ENCODE results near the gene SLC25A36. TPM values are rescaled to one million over a fixed set of nuclear protein-coding genes. Genes with fewer than 3 reads are reported as not detected.

The SLC25A36 gene
- total RNA-seq, 5 donors from 2014 or later (not counting 1 experiment from before 2014, with no cell fraction given): 44.4 to 112 (median 58.6) TPM

GRCh38 chr3:140995881-140996280, 54.2 kb downstream of the SLC25A36 start:
- no peak overlapping the region for H3K4me3 Mint-ChIP-seq
- Histone ChIP-seq H3K27ac (ENCODE audit: low read length) (no peak overlapping the region), H3K4me3 (ENCODE audit: control insufficient read depth in 1 of 2, extremely low read depth in 1 of 2, low read length in 1 of 2) (no peak overlapping the region), H3K27me3 (replicated peaks in 1 of 2; ENCODE audit: control insufficient read depth in 2 of 2, extremely low read depth in 1 of 2, insufficient read depth in 2 of 2, low read length in 1 of 2) (peaks cover 0 to 3% of the 10 kb centered on the region in 2 experiments), H3K9me3 (no peaks in the 10 kb centered on the region), H3K4me1 (ENCODE audit: control insufficient read depth in 1 of 2, extremely low read depth in 1 of 2, insufficient read depth in 2 of 2, low read length in 2 of 2) (no peaks in the 10 kb centered on the region), H3K36me3 (ENCODE audit: control insufficient read depth in 2 of 2, extremely low read depth in 1 of 2, insufficient read depth in 1 of 2, low read length in 1 of 2) (no peaks in the 10 kb centered on the region)
- ATAC-seq (replicated peaks in 1 of 4) (no peak), DNase-seq (no peak)
- POLR2A ChIA-PET: interaction anchor here in 1 of 2 donors (0.5 kb wide), 1 partner anchor 44 kb away, joined by 3 read pairs; no protein-coding TSS in a partner anchor
- no peaks in the 10 kb centered on the region for H3K36me3 Mint-ChIP-seq
- CTCF ChIA-PET: no interaction called here
- H3K4me1 Mint-ChIP-seq: peaks cover 0 to 6% (median 5%) of the 10 kb centered on the region in 3 donors
- peaks cover 2 to 3% of the 10 kb centered on the region in 2 donors for H3K27me3 Mint-ChIP-seq
- H3K9me3 Mint-ChIP-seq: peaks cover 0 to 7% (median 3%) of the 10 kb centered on the region in 3 donors
- H3K27ac Mint-ChIP-seq: no peak overlapping the region
- 100% methylated on average over 1 of the region's 2 CpGs for WGBS (ENCODE audit: insufficient coverage)

- Mint-ChIP-seq H3K9me3 (no peaks in the 10 kb centered on the region), H3K27ac (no peak overlapping the region), H3K27me3 (peaks cover 2 to 3% of the 10 kb centered on the region in 2 donors), H3K4me3 (no peak overlapping the region), H3K36me3 (no peaks in the 10 kb centered on the region), H3K4me1 (peaks cover 0 to 7% (median 5%) of the 10 kb centered on the region in 3 donors)
- H3K27me3 ChIP-seq (replicated peaks in 1 of 2; ENCODE audit: control insufficient read depth in 2 of 2, extremely low read depth in 1 of 2, insufficient read depth in 2 of 2, low read length in 1 of 2): peaks cover 0 to 3% of the 10 kb centered on the region in 2 experiments
- H3K4me3 ChIP-seq (ENCODE audit: control insufficient read depth in 1 of 2, extremely low read depth in 1 of 2, low read length in 1 of 2): no peak overlapping the region
- no peaks in the 10 kb centered on the region for H3K36me3 ChIP-seq (ENCODE audit: control insufficient read depth in 2 of 2, extremely low read depth in 1 of 2, insufficient read depth in 1 of 2, low read length in 1 of 2)
- POLR2A ChIA-PET: no interaction called here
- ATAC-seq (replicated peaks in 1 of 4) (peak; percentile 64 to 90 (median 85)), DNase-seq (peak in 32 of 35 experiments; percentile 7 to 66 (median 40))
- no peak overlapping the region for H3K27ac ChIP-seq (ENCODE audit: low read length)
- H3K4me1 ChIP-seq (ENCODE audit: control insufficient read depth in 1 of 2, extremely low read depth in 1 of 2, insufficient read depth in 2 of 2, low read length in 2 of 2): no peaks in the 10 kb centered on the region
- H3K9me3 ChIP-seq: no peaks in the 10 kb centered on the region
- WGBS (ENCODE audit: insufficient coverage): 27% methylated on average over 2 of the region's 2 CpGs
- CTCF ChIA-PET: interaction anchor here (0.5 to 2.1 kb wide), 5 partner anchors 9 to 197 kb away, joined by 3 to 11 read pairs (median 5); no protein-coding TSS in a partner anchor
Observed at GRCh38 chr3:141000027-141000663, 58.5 kb downstream of the SLC25A36 start.

DNA sequence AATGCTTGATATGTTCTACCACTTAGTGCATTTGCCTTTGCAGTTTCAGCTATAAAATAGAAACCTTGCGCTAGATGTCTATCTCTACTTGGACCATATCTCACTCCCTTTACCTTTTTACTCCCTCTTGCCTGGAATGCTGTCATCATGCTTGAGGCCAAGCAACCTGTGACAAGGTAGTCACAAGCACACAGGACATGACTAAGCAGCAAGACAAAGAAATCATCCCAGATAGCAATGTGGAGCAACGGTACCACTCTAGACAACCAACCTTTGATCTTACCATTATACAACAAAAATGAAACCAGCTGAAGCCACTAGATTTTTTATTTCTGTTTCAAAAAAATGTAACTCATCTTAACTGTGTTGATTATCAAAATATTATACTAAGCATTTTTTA, 59.0 kb downstream of the SLC25A36 start:
- ChIA-PET CTCF (interaction anchor here in 1 of 2 donors (1.0 to 2.1 kb wide), 5 partner anchors 9 to 193 kb away, joined by 3 to 11 read pairs (median 5); no protein-coding TSS in a partner anchor), POLR2A (no interaction called here)
- Mint-ChIP-seq H3K36me3 (no peaks in the 10 kb centered on the region), H3K9me3 (no peaks in the 10 kb centered on the region), H3K4me3 (no peak overlapping the region), H3K27ac (no peak overlapping the region), H3K27me3 (peaks cover 3% of the 10 kb centered on the region in 2 donors), H3K4me1 (peaks cover 0 to 7% (median 5%) of the 10 kb centered on the region in 3 donors)
- Histone ChIP-seq H3K9me3 (no peaks in the 10 kb centered on the region), H3K4me1 (ENCODE audit: control insufficient read depth in 1 of 2, extremely low read depth in 1 of 2, insufficient read depth in 2 of 2, low read length in 2 of 2) (no peaks in the 10 kb centered on the region), H3K27ac (ENCODE audit: low read length) (no peak overlapping the region), H3K36me3 (ENCODE audit: control insufficient read depth in 2 of 2, extremely low read depth in 1 of 2, insufficient read depth in 1 of 2, low read length in 1 of 2) (no peaks in the 10 kb centered on the region), H3K27me3 (replicated peaks in 1 of 2; ENCODE audit: control insufficient read depth in 2 of 2, extremely low read depth in 1 of 2, insufficient read depth in 2 of 2, low read length in 1 of 2) (peaks cover 0 to 3% of the 10 kb centered on the region in 2 experiments), H3K4me3 (ENCODE audit: control insufficient read depth in 1 of 2, extremely low read depth in 1 of 2, low read length in 1 of 2) (no peak overlapping the region)
- 100% methylated on average over 1 of the region's 2 CpGs for WGBS (ENCODE audit: insufficient coverage)
- ATAC-seq (replicated peaks in 1 of 4) (no peak), DNase-seq (no peak)

- no peak overlapping the region for H3K4me3 Mint-ChIP-seq
- H3K36me3 Mint-ChIP-seq: no peaks in the 10 kb centered on the region
- ChIA-PET CTCF (interaction anchor here (0.6 to 1.1 kb wide), 3 partner anchors 15 to 851 kb away, joined by 3 to 4 read pairs (median 3); no protein-coding TSS in a partner anchor), POLR2A (interaction anchor here in 1 of 2 donors (0.6 to 0.7 kb wide), 2 partner anchors 8 to 36 kb away, joined by 3 to 4 read pairs; no protein-coding TSS in a partner anchor)
- no CpG with 5 or more reads among the region's 1 CpG for WGBS (ENCODE audit: insufficient coverage)
- DNase-seq: no peak
- no peak for ATAC-seq (replicated peaks in 1 of 4)
- no peaks in the 10 kb centered on the region for H3K9me3 Mint-ChIP-seq
- Histone ChIP-seq H3K9me3 (no peaks in the 10 kb centered on the region), H3K4me1 (ENCODE audit: control insufficient read depth in 1 of 2, extremely low read depth in 1 of 2, insufficient read depth in 2 of 2, low read length in 2 of 2) (peaks cover 0 to under 1% of the 10 kb centered on the region in 2 experiments), H3K4me3 (ENCODE audit: control insufficient read depth in 1 of 2, extremely low read depth in 1 of 2, low read length in 1 of 2) (no peak overlapping the region), H3K27ac (ENCODE audit: low read length) (no peak overlapping the region), H3K36me3 (ENCODE audit: control insufficient read depth in 2 of 2, extremely low read depth in 1 of 2, insufficient read depth in 1 of 2, low read length in 1 of 2) (no peaks in the 10 kb centered on the region), H3K27me3 (replicated peaks in 1 of 2; ENCODE audit: control insufficient read depth in 2 of 2, extremely low read depth in 1 of 2, insufficient read depth in 2 of 2, low read length in 1 of 2) (peaks cover 0 to 3% of the 10 kb centered on the region in 2 experiments)
- H3K4me1 Mint-ChIP-seq: peaks cover 2 to 3% (median 2%) of the 10 kb centered on the region in 3 donors
- H3K27ac Mint-ChIP-seq: no peak overlapping the region
- peaks cover 11 to 29% of the 10 kb centered on the region in 2 donors for H3K27me3 Mint-ChIP-seq
Observed at GRCh38 chr3:141006344-141006743, 64.7 kb downstream of the SLC25A36 start.

- ChIA-PET CTCF (interaction anchor here in 1 of 2 donors (0.7 to 1.1 kb wide), 4 partner anchors 8 to 222 kb away, joined by 3 to 5 read pairs (median 4); partner anchors contain the start of gene PXYLP1), POLR2A (no interaction called here)
- WGBS (ENCODE audit: insufficient coverage): no CpG with 5 or more reads among the region's 3 CpGs
- ATAC-seq (replicated peaks in 1 of 4) (no peak), DNase-seq (no peak)
- Mint-ChIP-seq H3K27ac (no peak overlapping the region), H3K4me3 (no peak overlapping the region), H3K9me3 (no peaks in the 10 kb centered on the region), H3K4me1 (peaks cover 6 to 7% (median 6%) of the 10 kb centered on the region in 3 donors), H3K27me3 (peaks cover 14 to 33% of the 10 kb centered on the region in 2 donors), H3K36me3 (no peaks in the 10 kb centered on the region)
- Histone ChIP-seq H3K4me3 (ENCODE audit: control insufficient read depth in 1 of 2, extremely low read depth in 1 of 2, low read length in 1 of 2) (no peak overlapping the region), H3K4me1 (ENCODE audit: control insufficient read depth in 1 of 2, extremely low read depth in 1 of 2, insufficient read depth in 2 of 2, low read length in 2 of 2) (peaks cover 0 to 4% of the 10 kb centered on the region in 2 experiments), H3K27ac (ENCODE audit: low read length) (no peak overlapping the region), H3K27me3 (replicated peaks in 1 of 2; ENCODE audit: control insufficient read depth in 2 of 2, extremely low read depth in 1 of 2, insufficient read depth in 2 of 2, low read length in 1 of 2) (peaks cover 0 to 12% of the 10 kb centered on the region in 2 experiments), H3K9me3 (no peaks in the 10 kb centered on the region), H3K36me3 (ENCODE audit: control insufficient read depth in 2 of 2, extremely low read depth in 1 of 2, insufficient read depth in 1 of 2, low read length in 1 of 2) (no peaks in the 10 kb centered on the region)
Observed at GRCh38 chr3:141009496-141009895, 67.9 kb downstream of the SLC25A36 start.

DNA sequence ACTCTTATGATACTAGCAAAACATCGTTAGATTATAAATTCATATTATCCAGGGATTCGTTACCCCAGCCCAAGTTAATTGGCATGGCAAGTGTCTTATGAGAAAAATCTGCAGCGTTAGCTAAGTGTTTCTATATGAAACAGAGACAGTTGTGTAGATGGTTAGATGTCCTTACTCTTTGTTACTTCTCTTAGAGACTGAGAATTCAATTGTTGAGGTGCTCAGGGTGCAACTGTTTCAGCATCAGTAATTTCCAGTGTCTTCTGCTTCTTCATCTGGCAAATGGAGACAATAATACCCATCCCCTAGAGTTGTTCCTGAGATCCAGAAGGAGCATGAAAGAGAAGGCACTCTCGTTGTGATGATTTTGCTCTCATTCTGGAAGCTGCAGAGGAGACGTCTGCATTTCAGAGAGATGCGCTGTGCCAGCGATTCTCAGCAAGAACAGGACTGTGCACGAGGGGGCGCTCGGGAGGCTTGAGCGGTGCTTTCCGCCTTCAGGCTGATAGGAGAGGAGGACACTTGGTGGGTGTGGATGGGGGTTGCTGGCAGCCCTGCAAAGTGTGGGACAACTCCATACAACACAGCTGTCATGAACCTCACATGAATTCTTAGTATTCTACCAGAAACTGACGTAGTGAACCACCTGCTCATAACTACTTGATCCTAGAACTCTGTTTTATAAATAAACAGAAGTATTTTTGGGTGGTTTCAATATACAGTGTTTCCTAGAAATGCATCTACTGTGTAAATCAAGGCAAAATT, 69.8 kb downstream of the SLC25A36 start:
- Mint-ChIP-seq H3K4me3 (no peak overlapping the region), H3K27ac (no peak overlapping the region), H3K27me3 (peaks cover 14 to 29% of the 10 kb centered on the region in 2 donors), H3K36me3 (no peaks in the 10 kb centered on the region), H3K9me3 (no peaks in the 10 kb centered on the region), H3K4me1 (peaks cover 6 to 7% (median 6%) of the 10 kb centered on the region in 3 donors)
- ChIA-PET CTCF (interaction anchor here (0.6 to 1.4 kb wide), 6 partner anchors 11 to 181 kb away, joined by 3 to 12 read pairs (median 3); no protein-coding TSS in a partner anchor), POLR2A (interaction anchor here in 1 of 2 donors (0.6 kb wide), 1 partner anchor 178 kb away, joined by 4 read pairs; no protein-coding TSS in a partner anchor)
- peaks cover 0 to 12% of the 10 kb centered on the region in 2 experiments for H3K27me3 ChIP-seq (replicated peaks in 1 of 2; ENCODE audit: control insufficient read depth in 2 of 2, extremely low read depth in 1 of 2, insufficient read depth in 2 of 2, low read length in 1 of 2)
- H3K4me1 ChIP-seq (ENCODE audit: control insufficient read depth in 1 of 2, extremely low read depth in 1 of 2, insufficient read depth in 2 of 2, low read length in 2 of 2): peaks cover 0 to 5% of the 10 kb centered on the region in 2 experiments
- 4% methylated on average over 6 of the region's 13 CpGs for whole genome bisulfite sequencing (ENCODE audit: insufficient coverage)
- H3K4me3 ChIP-seq (ENCODE audit: control insufficient read depth in 1 of 2, extremely low read depth in 1 of 2, low read length in 1 of 2): no peak overlapping the region
- H3K9me3 ChIP-seq: no peaks in the 10 kb centered on the region
- peak; percentile 44 to 84 (median 73) for DNase-seq
- no peak overlapping the region for H3K27ac ChIP-seq (ENCODE audit: low read length)
- peak; percentile 73 to 98 (median 78) for ATAC-seq (replicated peaks in 1 of 4)
- no peaks in the 10 kb centered on the region for H3K36me3 ChIP-seq (ENCODE audit: control insufficient read depth in 2 of 2, extremely low read depth in 1 of 2, insufficient read depth in 1 of 2, low read length in 1 of 2)
